NCI-H2107 (cell line): ENCODE measurements around the gene TMEM18.

Experiments
- DNase-seq: peaks from one replicate; lab custom pipeline; 2025; lab: John Stamatoyannopoulos, UW

TMEM18 gene

DNA sequence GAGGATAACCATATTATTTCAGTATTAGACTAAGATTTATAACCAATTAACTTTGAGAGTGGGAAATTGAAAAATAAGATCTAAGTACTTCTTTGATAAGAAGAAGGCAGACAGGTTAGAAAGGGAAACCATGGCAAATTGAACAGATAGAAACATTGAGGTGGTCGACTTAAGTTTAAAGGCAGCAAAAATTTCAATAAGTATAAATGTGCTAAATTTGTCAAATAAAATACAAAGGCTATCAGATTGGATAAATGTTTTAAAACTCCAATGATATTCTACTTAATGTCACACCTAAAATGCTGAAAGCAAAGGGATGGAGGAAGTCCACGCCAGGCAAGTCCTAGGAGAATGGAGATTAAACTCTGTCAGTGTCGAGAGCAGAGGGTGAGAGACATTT lies 59.2 kb downstream of the TMEM18 start:
- DNase-seq = no peak
